Neural cell (in vitro differentiated cells): ENCODE data around the gene GRM5. TPM values are rescaled to one million over a fixed set of nuclear protein-coding genes. Genes with fewer than 3 reads are reported as not detected.

ENCODE experiments used
- H2AFZ ChIP-seq: fragments of 200-600, 300-800 bp; sonication (generic), shearing (Covaris generic); 2 replicates; pipeline ENCODE4 v1.6.0; 2014; ENCODE audit warnings: low read depth, mild to moderate bottlenecking, antibody characterized with exemption, low read length, moderate library complexity
- H3F3A ChIP-seq: fragments of 200-600 bp; shearing (Covaris generic); 2 replicates; pipeline ENCODE4 v1.6.1; 2016; ENCODE audit warnings: mild to moderate bottlenecking, moderate library complexity, mixed read lengths, antibody characterized with exemption, low read length; ENCODE audit not compliant: insufficient read depth, poor library complexity, severe bottlenecking
- H3K27ac ChIP-seq: fragments of 200-600, 300-800 bp; sonication (generic), shearing (Covaris generic); 2 replicates; pipeline ENCODE4 v1.5.1; 2014; ENCODE audit warnings: mild to moderate bottlenecking, low read length, moderate library complexity
- H3K27me3 ChIP-seq: fragments of 300-800, 200-600 bp; sonication (generic), shearing (Covaris generic); 2 replicates; pipeline ENCODE4 v1.6.0; 2014; ENCODE audit warnings: mild to moderate bottlenecking, low read depth, low read length, moderate library complexity; ENCODE audit not compliant: insufficient read depth
- H3K36me3 ChIP-seq: fragments of 300-800, 200-600 bp; sonication (generic), shearing (Covaris generic); 2 replicates; pipeline ENCODE4 v1.5.1; 2014; ENCODE audit warnings: mild to moderate bottlenecking, antibody characterized with exemption, low read length, moderate library complexity; ENCODE audit not compliant: insufficient read depth
- H3K4me2 ChIP-seq: fragments of 300-800, 200-600 bp; sonication (generic), shearing (Covaris generic); 2 replicates; pipeline ENCODE4 v1.6.0; 2014; ENCODE audit warnings: mild to moderate bottlenecking, low read length
- H3K4me3 ChIP-seq: fragments of 300-800, 200-600 bp; sonication (generic), shearing (Covaris generic); 2 replicates; pipeline ENCODE4 v1.5.1; 2014; ENCODE audit warnings: mild to moderate bottlenecking, low read length, moderate library complexity
- H3K79me2 ChIP-seq: fragments of 200-600 bp; shearing (Covaris generic); replicated peaks from 2 replicates; pipeline ENCODE4 v1.6.0; 2014; ENCODE audit warnings: mild to moderate bottlenecking, low read length, moderate library complexity; ENCODE audit not compliant: insufficient read depth
- H3K9ac ChIP-seq: fragments of 300-800, 200-600 bp; sonication (generic), shearing (Covaris generic); 2 replicates; pipeline ENCODE4 v1.6.1; 2016; ENCODE audit warnings: mild to moderate bottlenecking, low read length, mixed read lengths
- H3K9me2 ChIP-seq: fragments of 200-600 bp; shearing (Covaris generic); 2 replicates; pipeline ENCODE4 v1.6.1; 2016; ENCODE audit warnings: mild to moderate bottlenecking, low read length, mixed read lengths; ENCODE audit not compliant: insufficient read depth
- H3K9me3 ChIP-seq: fragments of 200-600, 300-800 bp; sonication (generic), shearing (Covaris generic); 2 replicates; pipeline ENCODE4 v1.6.1; 2016; ENCODE audit warnings: mild to moderate bottlenecking, mixed run types, low read length, moderate library complexity, mixed read lengths
- H4K20me1 ChIP-seq: fragments of 200-600 bp; shearing (Covaris generic); 2 replicates; pipeline ENCODE4 v1.6.1; 2016; ENCODE audit warnings: mild to moderate bottlenecking, mixed run types; ENCODE audit not compliant: insufficient read depth
- EP300 ChIP-seq: fragments of 450-650 bp; conservative IDR thresholded peaks from 2 replicates; pipeline ENCODE4 v1.6.1; 2014; ENCODE audit warnings: antibody characterized with exemption, mild to moderate bottlenecking, moderate library complexity; ENCODE audit not compliant: poor library complexity, severe bottlenecking
- EZH2 ChIP-seq: fragments of 200-600, 300-800 bp; shearing (Covaris generic), sonication (generic); IDR thresholded peaks from 2 replicates; pipeline ENCODE4 v1.6.1; 2014; ENCODE audit warnings: antibody characterized with exemption, low read length, borderline replicate concordance, mild to moderate bottlenecking; ENCODE audit not compliant: insufficient read depth, poor library complexity, severe bottlenecking
- MXI1 ChIP-seq: fragments of 450-650 bp; conservative IDR thresholded peaks from 2 replicates; pipeline ENCODE4 v1.6.1; 2014; ENCODE audit warnings: antibody characterized with exemption, mild to moderate bottlenecking; ENCODE audit not compliant: poor library complexity, severe bottlenecking
- POLR2AphosphoS5 ChIP-seq: IDR thresholded peaks from 2 replicates; pipeline ENCODE4 v1.6.1; 2012
- RAD21 ChIP-seq: fragments of 450-650 bp; conservative IDR thresholded peaks from 2 replicates; pipeline ENCODE4 v1.6.1; 2014; ENCODE audit warnings: antibody characterized with exemption, mild to moderate bottlenecking, moderate library complexity
- SMC3 ChIP-seq: fragments of 450-650 bp; conservative IDR thresholded peaks from 2 replicates; pipeline ENCODE4 v1.6.1; 2014; ENCODE audit warnings: antibody characterized with exemption, mild to moderate bottlenecking, moderate library complexity; ENCODE audit not compliant: poor library complexity
- TAF1 ChIP-seq: IDR thresholded peaks from 2 replicates; pipeline ENCODE4 v1.6.1; 2012; ENCODE audit warnings: low read depth
- polyA plus RNA-seq: library from polyadenylated mRNA; depleted of rRNA; stranded (reverse); fragments of >200 nt; gene quantifications from 2 replicates; pipeline ENCODE4 v1.2.3, GENCODE V29; 2014
- TF ChIP-seq, protein P1 (sequence below): fragments of 450-650 bp; IDR thresholded peaks from 2 replicates; pipeline ENCODE4 v1.5.1; 2014; ENCODE audit warnings: antibody characterized with exemption, mild to moderate bottlenecking, moderate library complexity; ENCODE audit not compliant: poor library complexity, severe bottlenecking
- TF ChIP-seq, protein P2 (sequence below): IDR thresholded peaks from 2 replicates; pipeline ENCODE4 v1.6.1; 2012; ENCODE audit warnings: borderline replicate concordance

Gene GRM5
- polyA plus RNA-seq, 1 donor from 2014 or later = 11.8 TPM

DNA sequence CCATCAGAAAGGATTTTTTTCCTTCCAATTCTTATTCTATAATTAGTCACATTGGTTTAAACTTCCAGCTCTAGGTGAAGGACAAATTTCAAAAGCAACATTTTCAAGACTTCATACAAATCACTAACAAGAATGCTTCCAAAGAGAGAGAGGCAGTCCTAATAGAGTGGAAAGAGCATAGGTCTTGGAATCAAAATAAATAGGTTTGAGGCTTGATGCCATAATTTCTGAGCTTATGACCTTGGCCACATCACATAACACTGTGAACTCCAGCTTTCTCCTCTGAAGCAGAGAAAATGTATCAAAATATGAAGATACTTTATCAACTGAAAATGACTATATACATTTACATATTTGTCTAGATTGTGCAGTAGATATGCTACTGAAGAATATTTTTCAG, 246.8 kb downstream of the GRM5 start:
- no peaks in the 10 kb centered on the region for H3K9me3 ChIP-seq
- no peak overlapping the region for H3K27ac ChIP-seq
- no peaks in the 10 kb centered on the region for H3K27me3 ChIP-seq
- no peaks in the 10 kb centered on the region for H4K20me1 ChIP-seq
- no peaks in the 10 kb centered on the region for H3F3A ChIP-seq
- H3K4me3 ChIP-seq = no peak overlapping the region
- H2AFZ ChIP-seq = no peak overlapping the region
- H3K9me2 ChIP-seq = no peaks in the 10 kb centered on the region
- H3K36me3 ChIP-seq = no peaks in the 10 kb centered on the region
- H3K79me2 ChIP-seq = no peaks in the 10 kb centered on the region
- H3K4me2 ChIP-seq = no peak overlapping the region
- no peak overlapping the region for H3K9ac ChIP-seq
- TF ChIP-seq, protein P1, sequence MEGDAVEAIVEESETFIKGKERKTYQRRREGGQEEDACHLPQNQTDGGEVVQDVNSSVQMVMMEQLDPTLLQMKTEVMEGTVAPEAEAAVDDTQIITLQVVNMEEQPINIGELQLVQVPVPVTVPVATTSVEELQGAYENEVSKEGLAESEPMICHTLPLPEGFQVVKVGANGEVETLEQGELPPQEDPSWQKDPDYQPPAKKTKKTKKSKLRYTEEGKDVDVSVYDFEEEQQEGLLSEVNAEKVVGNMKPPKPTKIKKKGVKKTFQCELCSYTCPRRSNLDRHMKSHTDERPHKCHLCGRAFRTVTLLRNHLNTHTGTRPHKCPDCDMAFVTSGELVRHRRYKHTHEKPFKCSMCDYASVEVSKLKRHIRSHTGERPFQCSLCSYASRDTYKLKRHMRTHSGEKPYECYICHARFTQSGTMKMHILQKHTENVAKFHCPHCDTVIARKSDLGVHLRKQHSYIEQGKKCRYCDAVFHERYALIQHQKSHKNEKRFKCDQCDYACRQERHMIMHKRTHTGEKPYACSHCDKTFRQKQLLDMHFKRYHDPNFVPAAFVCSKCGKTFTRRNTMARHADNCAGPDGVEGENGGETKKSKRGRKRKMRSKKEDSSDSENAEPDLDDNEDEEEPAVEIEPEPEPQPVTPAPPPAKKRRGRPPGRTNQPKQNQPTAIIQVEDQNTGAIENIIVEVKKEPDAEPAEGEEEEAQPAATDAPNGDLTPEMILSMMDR = no peak
- TF ChIP-seq EP300 = no peak
- TF ChIP-seq MXI1 = no peak
- no peak for TF ChIP-seq RAD21
- TF ChIP-seq, protein P2, sequence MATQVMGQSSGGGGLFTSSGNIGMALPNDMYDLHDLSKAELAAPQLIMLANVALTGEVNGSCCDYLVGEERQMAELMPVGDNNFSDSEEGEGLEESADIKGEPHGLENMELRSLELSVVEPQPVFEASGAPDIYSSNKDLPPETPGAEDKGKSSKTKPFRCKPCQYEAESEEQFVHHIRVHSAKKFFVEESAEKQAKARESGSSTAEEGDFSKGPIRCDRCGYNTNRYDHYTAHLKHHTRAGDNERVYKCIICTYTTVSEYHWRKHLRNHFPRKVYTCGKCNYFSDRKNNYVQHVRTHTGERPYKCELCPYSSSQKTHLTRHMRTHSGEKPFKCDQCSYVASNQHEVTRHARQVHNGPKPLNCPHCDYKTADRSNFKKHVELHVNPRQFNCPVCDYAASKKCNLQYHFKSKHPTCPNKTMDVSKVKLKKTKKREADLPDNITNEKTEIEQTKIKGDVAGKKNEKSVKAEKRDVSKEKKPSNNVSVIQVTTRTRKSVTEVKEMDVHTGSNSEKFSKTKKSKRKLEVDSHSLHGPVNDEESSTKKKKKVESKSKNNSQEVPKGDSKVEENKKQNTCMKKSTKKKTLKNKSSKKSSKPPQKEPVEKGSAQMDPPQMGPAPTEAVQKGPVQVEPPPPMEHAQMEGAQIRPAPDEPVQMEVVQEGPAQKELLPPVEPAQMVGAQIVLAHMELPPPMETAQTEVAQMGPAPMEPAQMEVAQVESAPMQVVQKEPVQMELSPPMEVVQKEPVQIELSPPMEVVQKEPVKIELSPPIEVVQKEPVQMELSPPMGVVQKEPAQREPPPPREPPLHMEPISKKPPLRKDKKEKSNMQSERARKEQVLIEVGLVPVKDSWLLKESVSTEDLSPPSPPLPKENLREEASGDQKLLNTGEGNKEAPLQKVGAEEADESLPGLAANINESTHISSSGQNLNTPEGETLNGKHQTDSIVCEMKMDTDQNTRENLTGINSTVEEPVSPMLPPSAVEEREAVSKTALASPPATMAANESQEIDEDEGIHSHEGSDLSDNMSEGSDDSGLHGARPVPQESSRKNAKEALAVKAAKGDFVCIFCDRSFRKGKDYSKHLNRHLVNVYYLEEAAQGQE = no peak
- TF ChIP-seq TAF1 = no peak
- TF ChIP-seq EZH2 = no peak
- no peak for TF ChIP-seq SMC3
- TF ChIP-seq POLR2AphosphoS5 = no peak

DNA sequence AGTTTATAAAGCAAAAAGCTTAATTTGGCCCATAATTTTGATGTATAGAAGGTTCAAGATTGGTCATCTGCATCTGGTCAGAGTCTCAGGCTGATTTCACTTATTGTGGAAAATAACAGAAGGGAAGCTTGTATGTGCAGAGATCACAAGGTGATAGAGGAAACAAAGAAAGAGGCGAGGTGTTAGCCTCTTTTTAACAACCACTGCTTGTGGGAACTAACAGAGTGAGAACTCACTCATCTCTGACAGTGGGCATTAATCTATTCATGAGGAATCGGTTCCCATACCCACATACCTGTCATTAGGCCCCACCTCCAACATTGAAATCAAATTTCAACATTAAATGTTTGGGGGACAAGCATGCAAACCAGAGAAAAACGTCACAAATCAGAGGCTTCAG, 250.3 kb downstream of the GRM5 start:
- TF ChIP-seq SMC3 (no peak), POLR2AphosphoS5 (no peak), MXI1 (no peak), RAD21 (no peak), EZH2 (no peak), TAF1 (no peak), EP300 (no peak)
- TF ChIP-seq, protein P1 = no peak
- TF ChIP-seq, protein P2 = no peak
- Histone ChIP-seq H3K79me2 (no peaks in the 10 kb centered on the region), H3K9me2 (no peaks in the 10 kb centered on the region), H3K27me3 (no peaks in the 10 kb centered on the region), H2AFZ (no peak overlapping the region), H3K27ac (no peak overlapping the region), H3K9me3 (no peaks in the 10 kb centered on the region), H4K20me1 (no peaks in the 10 kb centered on the region), H3K36me3 (no peaks in the 10 kb centered on the region), H3F3A (no peaks in the 10 kb centered on the region), H3K4me2 (no peak overlapping the region), H3K9ac (no peak overlapping the region), H3K4me3 (no peak overlapping the region)
